ENCODE data around the gene KCNE2. TPM values are rescaled to one million over a fixed set of nuclear protein-coding genes. Genes with fewer than 3 reads are reported as not detected.

The KCNE2 gene
- not detected for total RNA-seq

- no peaks in the 10 kb centered on the region for H3K9me3 ChIP-seq
- no peaks in the 10 kb centered on the region for H3K36me3 ChIP-seq
- no peak for DNase-seq (ENCODE audit: low spot score)
- H3K27ac ChIP-seq: no peak within 1 kb of the TSS
- TF ChIP-seq CTCF (IDR thresholded peaks at IDR 0.05): no peak
- no peaks in the 10 kb centered on the region for H3K27me3 ChIP-seq
- H3K4me3 ChIP-seq: no peak within 1 kb of the TSS
- H3K4me1 ChIP-seq: peaks cover 0 to 3% of the 10 kb centered on the region in 2 donors
Measured at GRCh38 chr21:34363733-34364132, at the start of gene KCNE2. Gene KCNE2, plus strand, starts transcription at chr21:34364006. Its CDS starts 6,473 bp downstream, at chr21:34370479.

DNA sequence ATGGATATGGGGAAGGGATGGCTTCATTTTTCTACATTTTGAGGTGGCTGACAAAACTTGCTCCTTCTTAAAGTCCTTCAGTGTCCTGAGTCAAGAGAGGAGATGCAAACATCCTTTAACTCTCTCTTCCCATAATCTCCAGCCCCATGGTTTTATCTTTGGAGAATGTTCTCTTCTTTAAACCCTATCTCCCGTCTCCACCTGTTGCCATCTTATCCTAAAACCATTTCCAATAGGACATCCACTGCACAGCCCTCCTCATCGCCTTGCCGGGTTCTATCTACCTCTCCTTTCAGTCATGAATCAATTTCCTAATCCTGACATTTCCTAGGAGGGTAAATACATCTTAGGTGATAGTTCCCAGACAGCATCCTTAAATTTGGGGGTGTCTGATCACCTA is 44.2 kb upstream of the KCNE2 start:
- Histone ChIP-seq H3K4me1 (no peaks in the 10 kb centered on the region), H3K9me3 (no peaks in the 10 kb centered on the region), H3K27me3 (no peaks in the 10 kb centered on the region), H3K36me3 (no peaks in the 10 kb centered on the region), H3K4me3 (no peak overlapping the region), H3K27ac (no peak overlapping the region)
- DNase-seq (ENCODE audit: low spot score): no peak
- TF ChIP-seq CTCF (IDR thresholded peaks at IDR 0.05): no peak

GRCh38 chr21:34320011-34320410 is 43.8 kb upstream of the KCNE2 start:
- no peaks in the 10 kb centered on the region for H3K27me3 ChIP-seq
- TF ChIP-seq CTCF (IDR thresholded peaks at IDR 0.05): no peak
- H3K4me3 ChIP-seq: no peak overlapping the region
- no peak overlapping the region for H3K27ac ChIP-seq
- H3K4me1 ChIP-seq: no peaks in the 10 kb centered on the region
- H3K36me3 ChIP-seq: no peaks in the 10 kb centered on the region
- H3K9me3 ChIP-seq: no peaks in the 10 kb centered on the region
- no peak for DNase-seq (ENCODE audit: low spot score)

- H3K4me1 ChIP-seq: no peaks in the 10 kb centered on the region
- DNase-seq (ENCODE audit: low spot score): no peak
- TF ChIP-seq CTCF (IDR thresholded peaks at IDR 0.05): no peak
- no peak overlapping the region for H3K4me3 ChIP-seq
- H3K27ac ChIP-seq: no peak overlapping the region
- H3K9me3 ChIP-seq: no peaks in the 10 kb centered on the region
- no peaks in the 10 kb centered on the region for H3K36me3 ChIP-seq
- no peaks in the 10 kb centered on the region for H3K27me3 ChIP-seq
Measured at GRCh38 chr21:34330055-34330454, 33.8 kb upstream of the KCNE2 start.

- Histone ChIP-seq H3K27ac (no peak overlapping the region), H3K4me3 (no peak overlapping the region), H3K9me3 (no peaks in the 10 kb centered on the region), H3K36me3 (no peaks in the 10 kb centered on the region), H3K4me1 (peaks cover 0 to 3% of the 10 kb centered on the region in 2 donors), H3K27me3 (no peaks in the 10 kb centered on the region)
- DNase-seq (ENCODE audit: low spot score): no peak
- TF ChIP-seq CTCF (IDR thresholded peaks at IDR 0.05): no peak
Measured at GRCh38 chr21:34331726-34332125, 32.1 kb upstream of the KCNE2 start.

DNA sequence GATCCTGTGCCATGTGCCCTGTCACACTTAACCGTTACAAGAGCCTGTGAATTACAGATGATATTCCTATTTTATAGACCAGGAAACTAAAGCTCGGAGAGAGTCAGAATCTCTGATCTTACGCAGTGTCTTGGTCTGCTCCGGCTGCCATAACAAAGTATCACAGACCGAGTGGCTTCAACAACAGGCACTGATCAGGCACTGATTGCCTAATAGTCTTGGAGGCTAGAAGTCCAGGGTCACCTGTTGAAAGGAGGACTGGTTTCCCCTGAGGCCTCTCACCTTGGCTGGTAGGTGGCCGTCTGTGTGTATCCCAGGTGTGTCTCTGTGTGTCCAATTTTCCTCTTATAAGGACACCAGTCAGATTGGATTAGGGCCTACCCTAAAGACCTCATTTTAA is 31.5 kb upstream of the KCNE2 start:
- no peaks in the 10 kb centered on the region for H3K27me3 ChIP-seq
- H3K27ac ChIP-seq: no peak overlapping the region
- no peak for TF ChIP-seq CTCF (IDR thresholded peaks at IDR 0.05)
- no peak for DNase-seq (ENCODE audit: low spot score)
- no peaks in the 10 kb centered on the region for H3K9me3 ChIP-seq
- H3K4me3 ChIP-seq: no peak overlapping the region
- no peaks in the 10 kb centered on the region for H3K36me3 ChIP-seq
- H3K4me1 ChIP-seq: peaks cover 0 to 9% of the 10 kb centered on the region in 2 donors

All from right atrium auricular region (tissue), 2 donors.